Prostate gland (tissue), 2 donors: Measurements from ENCODE around the gene FXR2.

Experiments
- CTCF ChIP-seq, 4 experiments: fragments of 200-600 bp in 2 of 4; fragments of 450-650 bp in 2 of 4; sonication (generic) in 2 of 4; IDR thresholded peaks; 1 replicate in 3 of 4; 2 replicates in 1 of 4; pipeline ENCODE4 v1.5.1; 2016 to 2019; ENCODE audit warnings: antibody characterized with exemption in 4 of 4, mild to moderate bottlenecking in 2 of 4, moderate library complexity in 2 of 4
- POLR2A ChIP-seq: fragments of 450-650 bp; IDR thresholded peaks from one replicate; pipeline ENCODE4 v1.6.1; 2016; ENCODE audit warnings: antibody characterized with exemption, mild to moderate bottlenecking
- POLR2AphosphoS5 ChIP-seq: sonication (generic); formaldehyde crosslinking; IDR thresholded peaks from one replicate; pipeline ENCODE4 v1.6.1; 2017; ENCODE audit warnings: antibody characterized with exemption

- no peak for TF ChIP-seq CTCF (IDR thresholded peaks at IDR 0.05)
- no peak for TF ChIP-seq POLR2A
- no peak for TF ChIP-seq POLR2AphosphoS5
Measured at GRCh38 chr17:7552621-7553051, 62.1 kb downstream of the FXR2 start.
